GM21423 (cell line): Measurements from ENCODE around the gene RAPGEF6.
"Not testable (repeated sequence)": the region's sequence is repeated elsewhere in the genome, so short reads cannot be mapped to it uniquely, and the experiment has no call there.

ENCODE experiments used
- ATAC-seq: cut with Tn5 transposase; IDR thresholded peaks from one replicate; pipeline ENCODE4 v1.9.1; 2021; ENCODE audit warnings: mild to moderate bottlenecking, moderate library complexity; ENCODE audit not compliant: unreplicated experiment

Gene RAPGEF6

GRCh38 chr5:131634996-131635683 lies at the start of gene RAPGEF6:
Gene RAPGEF6 (minus strand): TSS chr5:131635229. CDS start chr5:131635030, 199 bp downstream.
- peak; percentile 89 for ATAC-seq

- no peak for ATAC-seq
These were observed 49.6 kb upstream of the RAPGEF6 start for GRCh38 chr5:131684595-131684994.

GRCh38 chr5:131684051-131684450 lies 49.0 kb upstream of the RAPGEF6 start:
- ATAC-seq = no peak

DNA sequence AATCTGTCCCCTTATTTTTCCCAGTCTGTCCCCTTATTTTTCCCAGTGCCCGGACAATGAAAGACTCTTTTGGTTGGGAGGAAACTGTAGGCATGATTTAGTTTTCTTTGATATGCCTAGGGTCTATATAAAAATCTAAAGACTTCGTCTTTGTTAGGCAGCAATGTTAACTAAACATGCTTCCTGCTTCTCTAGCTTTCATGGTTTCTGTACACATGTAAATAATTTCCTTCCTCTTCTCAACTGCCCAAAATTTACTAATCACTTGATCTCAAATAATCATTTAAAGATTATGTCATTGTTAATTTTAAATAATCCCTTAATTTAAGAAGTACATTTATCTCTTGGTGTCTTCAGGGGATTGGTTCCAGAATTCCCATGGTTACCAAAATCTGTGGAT lies 47.8 kb upstream of the RAPGEF6 start:
- ATAC-seq = no peak

GRCh38 chr5:131682175-131682574 lies 47.1 kb upstream of the RAPGEF6 start:
- no peak for ATAC-seq

GRCh38 chr5:131679911-131680310 lies 44.9 kb upstream of the RAPGEF6 start:
- no peak for ATAC-seq

- not testable (repeated sequence) for ATAC-seq
These were observed 43.2 kb upstream of the RAPGEF6 start for GRCh38 chr5:131678273-131678672.

DNA sequence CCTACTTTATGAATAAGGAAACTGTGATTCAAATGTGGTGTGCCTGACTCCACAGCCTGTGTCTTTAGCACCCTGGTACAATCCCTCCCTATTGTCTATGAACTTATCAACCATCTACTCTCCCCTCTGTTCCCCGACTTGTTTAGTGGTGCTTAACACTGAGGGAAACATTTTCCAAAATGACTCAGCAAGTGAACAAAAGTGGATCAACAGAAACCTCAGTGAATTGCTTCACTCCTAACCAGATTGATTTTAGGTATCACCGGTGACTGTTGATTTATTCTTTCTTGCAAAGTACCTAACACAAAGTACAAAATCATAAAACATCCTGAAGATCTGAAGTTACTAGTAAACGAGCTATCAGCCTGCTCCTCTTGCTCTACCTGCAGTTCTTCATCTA lies 42.1 kb upstream of the RAPGEF6 start:
- no peak for ATAC-seq

DNA sequence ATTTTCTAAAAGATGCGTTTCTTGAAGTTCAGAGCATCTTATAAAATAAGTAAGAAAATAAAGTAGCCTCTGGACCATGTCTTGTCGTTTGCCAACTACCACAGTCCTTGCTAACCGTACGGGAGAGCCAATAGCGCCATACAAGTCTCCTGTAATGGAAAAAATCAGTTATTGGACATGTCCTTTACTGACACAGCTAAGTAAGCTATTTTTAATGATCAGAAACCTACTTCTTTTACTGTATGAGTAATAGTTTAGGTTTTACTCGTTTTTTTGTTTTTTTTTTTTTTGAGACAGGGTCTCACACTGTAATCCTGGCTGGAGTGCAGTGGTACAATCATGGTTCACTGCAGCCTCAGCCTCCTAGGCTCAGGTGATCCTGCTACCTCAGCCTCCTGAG lies 37.7 kb upstream of the RAPGEF6 start:
- peak; percentile 21 for ATAC-seq

GRCh38 chr5:131671994-131672655 lies 37.1 kb upstream of the RAPGEF6 start:
- ATAC-seq = no peak

DNA sequence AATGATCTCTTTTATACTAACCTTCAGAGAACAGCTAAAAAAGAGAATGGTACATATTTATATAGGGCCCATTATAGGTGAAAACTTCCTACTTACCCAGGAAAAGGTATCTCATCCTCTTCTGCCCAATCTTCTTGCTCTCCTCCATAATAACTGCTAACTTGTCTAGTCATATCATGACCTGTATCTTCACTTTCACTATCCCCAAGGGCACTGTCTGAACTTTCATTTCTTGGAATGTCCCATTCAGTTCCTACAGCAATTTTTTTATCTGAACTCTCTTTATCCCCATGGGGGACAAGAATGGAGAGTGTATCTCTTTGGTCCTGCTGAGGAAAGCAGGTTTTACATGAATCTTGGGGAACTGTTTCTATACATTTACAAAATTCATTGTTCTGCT lies 36.4 kb upstream of the RAPGEF6 start:
- ATAC-seq = peak; percentile 47

DNA sequence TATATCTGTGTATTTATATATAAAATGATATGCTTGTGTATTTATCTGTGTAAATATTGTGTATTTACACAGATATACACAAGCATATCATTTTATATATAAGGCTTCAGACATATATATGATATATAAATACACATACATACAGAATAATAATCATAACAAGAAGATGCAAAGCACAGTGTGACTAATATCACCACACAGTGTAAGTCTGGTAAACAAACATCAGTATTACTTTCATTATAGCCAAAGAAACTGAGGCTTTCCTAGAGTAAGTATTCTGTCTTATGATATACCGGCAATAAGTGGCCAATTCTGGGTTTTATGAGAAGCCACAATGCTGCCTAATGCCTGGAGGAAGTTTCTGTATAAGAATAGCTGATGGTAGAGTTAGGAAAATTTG lies 29.9 kb upstream of the RAPGEF6 start:
- ATAC-seq = no peak

GRCh38 chr5:131661933-131662332 lies 26.9 kb upstream of the RAPGEF6 start:
- no peak for ATAC-seq

DNA sequence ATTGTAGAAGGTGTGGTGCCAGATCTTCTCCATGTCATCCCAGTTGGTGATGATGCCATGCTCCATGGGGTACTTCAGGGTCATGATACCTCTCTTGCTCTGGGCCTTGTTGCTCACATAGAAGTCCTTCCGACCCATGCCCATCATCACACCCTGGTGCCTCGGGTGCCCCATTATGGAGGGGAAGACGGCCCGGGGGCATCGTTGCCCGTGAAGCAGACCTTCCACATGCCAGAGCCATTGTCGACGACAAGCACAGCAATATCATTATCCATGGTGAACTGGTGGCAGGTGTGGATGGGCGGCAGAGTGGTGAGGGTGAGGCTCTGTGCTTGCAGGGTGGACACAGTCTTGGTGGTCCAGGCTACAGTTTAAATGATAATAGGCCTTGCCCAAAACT lies 24.8 kb upstream of the RAPGEF6 start:
- ATAC-seq = no peak

DNA sequence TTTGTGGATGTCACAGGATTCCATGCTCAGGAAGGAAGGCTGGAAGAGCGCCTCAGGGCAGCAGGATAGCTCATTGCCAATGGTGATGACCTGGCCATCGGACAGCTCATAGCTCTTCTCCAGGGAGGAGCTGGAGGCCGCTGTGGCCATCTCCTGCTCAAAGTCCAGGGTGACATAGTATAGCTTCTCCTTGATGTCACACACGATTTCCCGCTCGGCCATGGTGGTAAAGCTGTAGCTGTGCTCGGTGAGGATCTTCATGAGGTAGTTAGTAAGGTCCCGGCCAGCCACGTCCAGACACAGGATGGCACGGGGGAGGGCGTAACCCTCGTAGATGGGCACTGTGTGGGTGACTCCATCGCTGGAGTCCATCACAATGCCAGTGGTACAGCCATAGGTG lies 24.3 kb upstream of the RAPGEF6 start:
- ATAC-seq = no peak

GRCh38 chr5:131654776-131655175 lies 19.7 kb upstream of the RAPGEF6 start:
- no peak for ATAC-seq

DNA sequence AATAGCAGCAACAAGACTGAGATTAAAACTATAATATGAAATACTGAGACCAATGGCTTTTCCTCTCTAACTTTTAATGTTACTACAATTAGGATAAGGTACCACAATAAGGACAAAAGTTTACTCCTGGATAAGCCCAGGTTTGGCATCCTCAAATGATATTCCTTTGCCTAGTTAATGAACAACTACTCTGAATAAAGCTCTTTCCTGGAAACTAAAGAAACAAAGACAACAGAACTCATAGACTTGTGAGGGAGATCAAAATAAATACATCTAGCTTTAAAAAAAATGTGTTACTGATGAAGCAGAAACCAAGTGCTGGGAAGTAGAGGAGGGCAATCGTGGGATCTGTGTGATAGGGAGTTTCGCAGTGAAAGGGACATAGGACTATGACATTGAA lies 19.3 kb upstream of the RAPGEF6 start:
- ATAC-seq = no peak

DNA sequence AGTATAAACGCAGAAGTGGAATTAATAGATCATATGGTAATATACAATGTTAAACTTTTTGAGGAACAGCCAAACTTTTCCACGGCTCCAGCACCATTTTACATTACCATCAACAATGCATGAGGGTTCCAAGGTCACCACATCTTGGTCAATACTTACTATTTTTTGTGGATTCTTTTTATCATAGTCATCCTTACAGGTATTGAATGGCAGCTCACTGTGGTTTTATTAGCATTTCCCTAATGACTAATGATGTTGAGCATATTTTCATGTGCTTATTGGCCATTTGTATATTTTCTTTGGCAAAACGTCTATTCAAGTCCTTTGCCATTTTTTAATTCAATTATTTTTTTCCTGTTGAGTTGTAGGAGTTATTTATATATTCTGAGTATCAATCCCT lies 14.1 kb upstream of the RAPGEF6 start:
- ATAC-seq = no peak

DNA sequence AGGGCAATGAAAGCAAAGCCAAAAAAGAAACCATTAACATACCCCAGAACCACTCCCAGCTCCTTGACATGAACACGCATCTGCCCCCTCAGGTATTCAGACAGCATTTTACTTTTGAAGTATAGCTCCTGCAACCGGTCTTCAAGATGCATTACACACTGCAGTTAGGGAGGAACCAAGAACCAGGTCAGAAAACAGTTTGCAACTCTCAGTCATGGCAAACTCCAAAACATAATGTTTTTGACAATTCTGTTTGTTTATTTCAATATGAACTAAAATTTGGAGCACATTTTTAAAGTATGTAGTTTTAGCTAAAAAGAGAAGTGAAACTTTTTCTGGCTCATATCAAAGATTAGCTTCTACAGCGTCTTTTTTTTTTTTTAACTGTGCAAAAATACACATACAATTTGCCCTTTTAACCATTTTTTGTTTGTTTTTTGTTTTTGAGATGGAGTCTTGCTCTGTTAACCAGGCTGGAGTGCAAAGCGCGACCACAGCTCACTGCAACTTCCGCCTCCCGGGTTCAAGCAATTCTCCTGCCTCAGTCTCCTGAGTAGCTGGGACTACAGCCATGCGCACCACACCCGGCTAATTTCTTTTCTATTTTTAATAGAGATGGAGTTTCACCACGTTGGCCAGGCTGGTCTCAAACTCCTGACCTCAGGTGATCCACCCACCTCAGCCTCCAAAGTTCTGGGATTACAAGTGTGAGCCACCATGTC lies 12.2 kb upstream of the RAPGEF6 start:
- ATAC-seq = peak; percentile 69

DNA sequence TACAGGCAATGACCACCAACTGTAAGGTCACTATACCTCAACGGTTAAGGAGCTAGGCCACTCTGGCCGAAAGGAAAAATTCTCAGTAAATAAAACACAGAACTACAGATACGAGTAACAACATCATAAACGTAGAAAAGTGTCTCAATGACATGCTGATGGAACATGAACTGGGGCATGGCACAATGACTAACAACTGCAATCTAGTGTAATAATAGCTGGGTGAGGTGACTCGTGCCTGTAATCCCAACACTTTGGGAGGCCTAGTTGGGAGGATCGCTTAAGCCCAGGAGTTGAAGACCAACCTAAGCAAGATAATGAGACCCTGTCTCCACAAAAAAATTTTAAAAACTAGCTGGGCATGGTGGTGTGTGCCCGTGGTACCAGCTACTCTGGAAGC lies 9.8 kb upstream of the RAPGEF6 start:
- no peak for ATAC-seq

GRCh38 chr5:131644370-131644769 lies 9.3 kb upstream of the RAPGEF6 start:
- no peak for ATAC-seq

DNA sequence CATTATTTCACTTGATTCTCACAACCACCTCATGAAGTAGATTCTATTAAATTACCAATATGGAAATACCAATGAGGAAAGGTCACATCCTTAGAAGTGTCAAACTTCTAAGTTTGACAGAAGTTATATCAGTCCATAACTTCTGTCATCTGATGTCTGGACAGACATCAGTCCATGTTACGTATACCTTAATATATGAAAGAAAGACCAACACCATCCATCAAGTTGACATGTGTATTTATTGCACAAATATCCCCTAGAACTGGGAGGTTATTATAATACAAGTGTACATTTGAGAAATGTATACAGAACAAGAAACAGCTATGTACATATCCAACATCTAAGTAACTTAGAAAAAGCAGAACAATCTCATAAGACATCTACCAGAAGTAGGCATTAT lies 6.5 kb upstream of the RAPGEF6 start:
- ATAC-seq = no peak
